Measurements from ENCODE around the gene CPEB1. TPM values are rescaled to one million over a fixed set of nuclear protein-coding genes. Genes with fewer than 3 reads are reported as not detected.

Gene CPEB1
- total RNA-seq, 1 donor from 2014 or later, result 15.2 TPM

DNA sequence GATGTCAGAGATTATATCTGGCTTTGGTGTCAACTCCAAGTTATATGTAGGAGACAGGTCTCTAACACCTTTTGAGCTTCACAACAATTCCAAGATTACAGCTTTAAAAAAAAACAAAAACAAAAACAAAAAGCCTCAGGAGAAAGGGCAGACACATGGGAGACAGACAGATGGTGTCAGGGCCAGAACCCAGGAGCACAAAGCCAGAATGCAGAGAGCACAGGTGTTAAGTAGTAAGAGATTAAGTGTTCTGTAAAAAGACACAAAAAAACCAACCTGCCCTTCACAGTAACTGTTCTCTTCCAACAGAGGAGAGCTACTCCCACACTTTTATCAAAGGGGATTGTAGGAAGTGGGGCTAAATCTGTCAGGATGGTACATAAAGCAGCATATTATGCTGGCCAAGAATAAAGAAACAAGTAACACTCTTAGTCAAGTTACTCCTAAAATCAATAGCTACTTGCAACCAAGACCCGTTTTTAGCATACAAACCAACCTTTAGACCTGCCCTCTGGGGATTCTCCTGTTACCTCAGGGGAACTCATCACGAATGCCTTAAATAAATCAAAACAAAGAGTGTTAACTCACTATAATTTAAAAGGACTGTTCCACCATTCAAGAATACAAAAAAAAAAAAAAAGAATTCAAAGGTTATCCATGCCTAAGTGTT lies 5.9 kb downstream of the CPEB1 start:
- TF ChIP-seq, protein P1, sequence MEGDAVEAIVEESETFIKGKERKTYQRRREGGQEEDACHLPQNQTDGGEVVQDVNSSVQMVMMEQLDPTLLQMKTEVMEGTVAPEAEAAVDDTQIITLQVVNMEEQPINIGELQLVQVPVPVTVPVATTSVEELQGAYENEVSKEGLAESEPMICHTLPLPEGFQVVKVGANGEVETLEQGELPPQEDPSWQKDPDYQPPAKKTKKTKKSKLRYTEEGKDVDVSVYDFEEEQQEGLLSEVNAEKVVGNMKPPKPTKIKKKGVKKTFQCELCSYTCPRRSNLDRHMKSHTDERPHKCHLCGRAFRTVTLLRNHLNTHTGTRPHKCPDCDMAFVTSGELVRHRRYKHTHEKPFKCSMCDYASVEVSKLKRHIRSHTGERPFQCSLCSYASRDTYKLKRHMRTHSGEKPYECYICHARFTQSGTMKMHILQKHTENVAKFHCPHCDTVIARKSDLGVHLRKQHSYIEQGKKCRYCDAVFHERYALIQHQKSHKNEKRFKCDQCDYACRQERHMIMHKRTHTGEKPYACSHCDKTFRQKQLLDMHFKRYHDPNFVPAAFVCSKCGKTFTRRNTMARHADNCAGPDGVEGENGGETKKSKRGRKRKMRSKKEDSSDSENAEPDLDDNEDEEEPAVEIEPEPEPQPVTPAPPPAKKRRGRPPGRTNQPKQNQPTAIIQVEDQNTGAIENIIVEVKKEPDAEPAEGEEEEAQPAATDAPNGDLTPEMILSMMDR (IDR thresholded peaks at IDR 0.05; ENCODE audit: partially characterized antibody, unreplicated experiment), result no peak
- Mint-ChIP-seq H3K4me1 (ENCODE audit: low read depth, unreplicated experiment) (peaks cover 40% of the 10 kb centered on the region), H3K36me3 (ENCODE audit: unreplicated experiment) (no peaks in the 10 kb centered on the region), H3K27ac (ENCODE audit: unreplicated experiment) (peak overlapping the region; percentile 76), H3K27me3 (ENCODE audit: unreplicated experiment) (peaks cover 3% of the 10 kb centered on the region), H3K4me3 (ENCODE audit: unreplicated experiment) (peak overlapping the region; percentile 83), H3K9me3 (ENCODE audit: unreplicated experiment) (peaks cover 4% of the 10 kb centered on the region)
- no peak for DNase-seq

DNA sequence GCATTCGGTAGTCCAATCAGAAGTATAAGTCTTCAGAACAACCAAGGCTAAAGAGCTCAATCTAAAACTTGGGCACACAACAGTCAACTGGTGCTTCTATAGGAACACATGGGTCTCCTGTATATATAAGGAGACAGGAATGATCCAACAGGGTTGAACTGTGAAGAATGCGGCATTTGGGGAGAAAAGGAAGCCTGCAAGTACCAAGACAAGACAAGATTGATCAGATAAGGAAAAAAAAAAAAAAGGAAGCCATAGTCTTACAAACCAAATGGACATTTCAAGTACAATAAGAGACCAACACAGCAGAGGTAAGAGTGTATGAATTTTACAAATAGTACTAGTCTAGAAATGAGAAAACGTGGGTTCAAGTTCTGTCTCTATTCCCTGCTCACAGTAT lies 6.5 kb downstream of the CPEB1 start:
- peak overlapping the region; percentile 83 for H3K4me3 Mint-ChIP-seq (ENCODE audit: unreplicated experiment)
- no peaks in the 10 kb centered on the region for H3K36me3 Mint-ChIP-seq (ENCODE audit: unreplicated experiment)
- TF ChIP-seq, protein P1 (IDR thresholded peaks at IDR 0.05; ENCODE audit: partially characterized antibody, unreplicated experiment), result no peak
- H3K4me1 Mint-ChIP-seq (ENCODE audit: low read depth, unreplicated experiment), result peaks cover 38% of the 10 kb centered on the region
- H3K27ac Mint-ChIP-seq (ENCODE audit: unreplicated experiment), result peak overlapping the region; percentile 62
- no peak for DNase-seq
- peaks cover 2% of the 10 kb centered on the region for H3K27me3 Mint-ChIP-seq (ENCODE audit: unreplicated experiment)
- H3K9me3 Mint-ChIP-seq (ENCODE audit: unreplicated experiment), result peaks cover 2% of the 10 kb centered on the region

DNA sequence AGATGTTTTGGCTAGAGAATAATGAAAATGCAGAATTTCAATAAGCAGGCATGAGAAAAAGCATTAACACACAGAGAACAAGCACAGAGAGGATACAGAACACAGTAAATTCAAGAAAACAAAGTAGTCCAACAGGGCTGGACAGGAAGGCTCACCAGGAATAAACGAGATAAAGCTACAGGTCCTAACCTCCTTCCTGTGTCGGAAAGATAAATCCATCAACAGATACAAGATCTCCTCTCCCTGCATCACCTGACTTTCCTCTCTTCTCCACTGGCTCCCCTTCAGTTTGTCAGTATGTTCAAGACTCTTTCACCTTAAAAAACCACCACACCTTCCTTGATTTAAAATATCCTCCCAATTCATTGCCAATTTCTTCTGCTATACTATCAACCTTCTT lies 11.4 kb downstream of the CPEB1 start:
- H3K9me3 Mint-ChIP-seq (ENCODE audit: unreplicated experiment), result no peaks in the 10 kb centered on the region
- no peak overlapping the region for H3K27ac Mint-ChIP-seq (ENCODE audit: unreplicated experiment)
- TF ChIP-seq, protein P1 (IDR thresholded peaks at IDR 0.05; ENCODE audit: partially characterized antibody, unreplicated experiment), result no peak
- H3K27me3 Mint-ChIP-seq (ENCODE audit: unreplicated experiment), result peaks cover 2% of the 10 kb centered on the region
- H3K36me3 Mint-ChIP-seq (ENCODE audit: unreplicated experiment), result no peaks in the 10 kb centered on the region
- no peak for DNase-seq
- no peak overlapping the region for H3K4me3 Mint-ChIP-seq (ENCODE audit: unreplicated experiment)
- peaks cover 16% of the 10 kb centered on the region for H3K4me1 Mint-ChIP-seq (ENCODE audit: low read depth, unreplicated experiment)

DNA sequence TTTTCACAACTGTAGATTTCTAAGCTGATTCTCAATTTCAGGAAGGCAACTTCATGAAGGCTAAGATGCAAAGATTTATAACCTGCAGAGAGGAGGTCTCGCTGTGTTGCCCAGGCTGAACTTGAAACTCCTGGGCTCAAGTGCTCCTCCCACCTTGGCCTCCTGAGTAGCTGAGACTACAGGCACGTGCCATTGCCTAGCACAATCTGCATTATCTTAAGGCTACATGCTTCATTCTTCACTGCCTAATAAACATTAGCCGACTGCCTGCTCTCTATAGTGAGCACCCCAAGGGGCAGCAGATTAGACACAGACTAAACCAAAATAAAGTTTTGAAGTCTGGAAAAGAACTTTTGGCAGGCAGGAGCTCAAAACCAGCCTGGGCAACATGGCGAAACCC lies 17.1 kb downstream of the CPEB1 start:
- Mint-ChIP-seq H3K4me3 (ENCODE audit: unreplicated experiment) (no peak overlapping the region), H3K36me3 (ENCODE audit: unreplicated experiment) (no peaks in the 10 kb centered on the region), H3K27ac (ENCODE audit: unreplicated experiment) (no peak overlapping the region), H3K9me3 (ENCODE audit: unreplicated experiment) (no peaks in the 10 kb centered on the region), H3K4me1 (ENCODE audit: low read depth, unreplicated experiment) (no peaks in the 10 kb centered on the region), H3K27me3 (ENCODE audit: unreplicated experiment) (no peaks in the 10 kb centered on the region)
- DNase-seq, result no peak
- TF ChIP-seq, protein P1 (IDR thresholded peaks at IDR 0.05; ENCODE audit: partially characterized antibody, unreplicated experiment), result no peak

DNA sequence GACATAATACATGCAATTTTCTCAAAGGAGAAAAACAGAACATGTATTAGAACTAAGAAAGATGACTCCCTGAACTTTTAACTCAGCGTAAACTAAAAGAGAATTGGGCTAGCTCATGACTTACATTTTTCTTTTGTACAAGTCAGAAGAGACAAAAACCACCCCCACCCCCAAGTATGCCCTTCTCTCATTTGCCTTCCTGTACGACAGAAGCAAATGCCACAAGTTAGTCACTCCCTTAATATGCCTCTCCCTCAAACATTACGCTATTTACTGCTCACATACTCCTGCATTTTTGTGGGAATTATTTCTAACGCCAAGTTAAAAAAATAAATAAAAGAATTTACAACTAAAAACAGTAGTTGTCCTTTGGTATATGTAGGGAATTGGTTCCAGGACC lies 22.0 kb downstream of the CPEB1 start:
- DNase-seq, result no peak
- Mint-ChIP-seq H3K27me3 (ENCODE audit: unreplicated experiment) (no peaks in the 10 kb centered on the region), H3K9me3 (ENCODE audit: unreplicated experiment) (no peaks in the 10 kb centered on the region), H3K4me1 (ENCODE audit: low read depth, unreplicated experiment) (no peaks in the 10 kb centered on the region), H3K27ac (ENCODE audit: unreplicated experiment) (no peak overlapping the region), H3K36me3 (ENCODE audit: unreplicated experiment) (no peaks in the 10 kb centered on the region), H3K4me3 (ENCODE audit: unreplicated experiment) (no peak overlapping the region)
- TF ChIP-seq, protein P1 (IDR thresholded peaks at IDR 0.05; ENCODE audit: partially characterized antibody, unreplicated experiment), result no peak
